Liver (tissue), 9 donors: Measurements from ENCODE around the gene SPRYD7. TPM values are rescaled to one million over a fixed set of nuclear protein-coding genes. Genes with fewer than 3 reads are reported as not detected.

ENCODE experiments used
- DNase-seq: peaks from one replicate; pipeline ENCODE4 v3.0.0-alpha.2; 2017; ENCODE audit warnings: low spot score
- H3K27ac ChIP-seq, 2 donors: one replicate each; pipeline ENCODE4 v1.7.0; 2013; ENCODE audit warnings: inconsistent platforms in 2 of 2, low read length in 2 of 2, control low read depth in 1 of 2, low read depth in 1 of 2, mild to moderate bottlenecking in 1 of 2
- H3K27me3 ChIP-seq, 4 donors: one replicate each; pipeline versions ENCODE4 v1.6.1 to v1.7.0; 2013; ENCODE audit warnings: low read length in 3 of 4, inconsistent platforms in 1 of 4, mild to moderate bottlenecking in 1 of 4, moderate library complexity in 1 of 4; ENCODE audit not compliant: control insufficient read depth in 4 of 4, insufficient read depth in 4 of 4
- H3K36me3 ChIP-seq, 4 donors: one replicate each; pipeline versions ENCODE4 v1.6.1 to v1.7.0; 2013; ENCODE audit warnings: low read length in 3 of 4, mild to moderate bottlenecking in 3 of 4, low read depth in 1 of 4, moderate library complexity in 1 of 4; ENCODE audit not compliant: control insufficient read depth in 4 of 4, insufficient read depth in 3 of 4
- H3K4me1 ChIP-seq, 4 donors: one replicate each; pipeline versions ENCODE4 v1.6.1 to v1.7.0; 2013; ENCODE audit warnings: low read length in 3 of 4, mild to moderate bottlenecking in 3 of 4, moderate library complexity in 1 of 4; ENCODE audit not compliant: control insufficient read depth in 4 of 4, insufficient read depth in 4 of 4
- H3K4me3 ChIP-seq, 3 donors: one replicate each; pipeline versions ENCODE4 v1.6.1 to v1.7.0; 2013; ENCODE audit warnings: low read length in 3 of 3, control low read depth in 1 of 3, low read depth in 1 of 3, mild to moderate bottlenecking in 1 of 3
- H3K9ac ChIP-seq, 2 donors: one replicate each; pipeline ENCODE4 v1.7.0; 2013; ENCODE audit warnings: low read length in 2 of 2, mild to moderate bottlenecking in 2 of 2, moderate library complexity in 2 of 2, control low read depth in 1 of 2, low read depth in 1 of 2
- H3K9me3 ChIP-seq, 4 donors: one replicate each; pipeline versions ENCODE4 v1.6.1 to v1.7.0; 2013; ENCODE audit warnings: low read length in 3 of 4; ENCODE audit not compliant: control insufficient read depth in 4 of 4
- ATF3 ChIP-seq: IDR thresholded peaks from 2 replicates; pipeline ENCODE4 v1.6.1; 2016; ENCODE audit warnings: antibody characterized with exemption
- EGR1 ChIP-seq, 2 donors: IDR thresholded peaks; 2 replicates each; pipeline ENCODE4 v1.6.1; 2016 to 2018; ENCODE audit warnings: antibody characterized with exemption in 2 of 2, low read depth in 2 of 2
- FOXA1 ChIP-seq: IDR thresholded peaks from 2 replicates; pipeline ENCODE4 v1.6.1; 2016; ENCODE audit warnings: antibody characterized with exemption
- FOXA2 ChIP-seq: IDR thresholded peaks from 2 replicates; pipeline ENCODE4 v1.6.1; 2016; ENCODE audit warnings: antibody characterized with exemption
- GABPA ChIP-seq, 2 donors: IDR thresholded peaks in 1 of 2; conservative IDR thresholded peaks in 1 of 2; 2 replicates each; pipeline ENCODE4 v1.6.1; 2016; ENCODE audit warnings: antibody characterized with exemption in 2 of 2, mild to moderate bottlenecking in 1 of 2, moderate library complexity in 1 of 2
- HNF4A ChIP-seq, 2 donors: conservative IDR thresholded peaks; 2 replicates each; pipeline ENCODE4 v1.6.1; 2016; ENCODE audit warnings: antibody characterized with exemption in 2 of 2, mild to moderate bottlenecking in 2 of 2
- HNF4G ChIP-seq: IDR thresholded peaks from 2 replicates; pipeline ENCODE4 v1.6.1; 2016; ENCODE audit warnings: antibody characterized with exemption
- JUND ChIP-seq, 2 donors: IDR thresholded peaks; 2 replicates each; pipeline ENCODE4 v1.6.1; 2016; ENCODE audit warnings: antibody characterized with exemption in 2 of 2
- MAX ChIP-seq: IDR thresholded peaks from 2 replicates; pipeline ENCODE4 v1.6.1; 2016; ENCODE audit warnings: antibody characterized with exemption
- NR2F2 ChIP-seq: IDR thresholded peaks from 2 replicates; pipeline ENCODE4 v1.6.1; 2016; ENCODE audit warnings: antibody characterized with exemption
- RAD21 ChIP-seq, 2 donors: IDR thresholded peaks; 2 replicates each; pipeline ENCODE4 v1.6.1; 2016; ENCODE audit warnings: antibody characterized with exemption in 2 of 2, mild to moderate bottlenecking in 2 of 2
- REST ChIP-seq: IDR thresholded peaks from 2 replicates; pipeline ENCODE4 v1.6.1; 2016; ENCODE audit warnings: antibody characterized with exemption, mild to moderate bottlenecking
- RXRA ChIP-seq, 2 donors: IDR thresholded peaks; 2 replicates each; pipeline ENCODE4 v1.6.1; 2017 to 2018; ENCODE audit warnings: antibody characterized with exemption in 2 of 2, mild to moderate bottlenecking in 1 of 2
- SP1 ChIP-seq: IDR thresholded peaks from 2 replicates; pipeline ENCODE4 v1.6.1; 2018; ENCODE audit warnings: antibody characterized with exemption, mild to moderate bottlenecking
- TAF1 ChIP-seq: conservative IDR thresholded peaks from 2 replicates; pipeline ENCODE4 v1.6.1; 2016; ENCODE audit warnings: antibody characterized with exemption, mild to moderate bottlenecking
- ZBTB33 ChIP-seq: IDR thresholded peaks from 2 replicates; pipeline ENCODE4 v1.6.1; 2016; ENCODE audit warnings: antibody characterized with exemption
- WGBS: extraction: QIAGEN DNeasy Blood & Tissue Kit; methylation state at CpG from one replicate; pipeline ENCODE4 v1.1.7; 2013; 5-methylcytosine and 5-hydroxymethylcytosine counted together
- polyA plus RNA-seq, 2 donors: library from polyadenylated mRNA; stranded (reverse) in 1 of 2; unstranded in 1 of 2; fragments of 200-250 nt in 1 of 2; fragments of >200 nt in 1 of 2; fragmentation: Nextera tagmentation in 1 of 2; extraction: Ambion mirVana in 1 of 2; gene quantifications; one replicate each; pipeline versions ENCODE4 v1.2.1 to v1.2.3, GENCODE V29; 2013 to 2015
- total RNA-seq, 2 donors: library from RNA; depleted of rRNA; stranded (reverse); fragments of >200 nt; gene quantifications; one replicate each; pipeline ENCODE4 v1.2.3, GENCODE V29; 2014
- donor health status: healthy.
- donor health status: healthy.
- donor health status: healthy.
- donor health status: healthy.
- donor health status: healthy.

SPRYD7 gene
- total and polyA plus RNA-seq, 4 donors = 3.7 to 10.1 (median 4.8) TPM

GRCh38 chr13:49958321-49958720 lies 22.2 kb upstream of the SPRYD7 start:
- H3K9me3 ChIP-seq = no peaks in the 10 kb centered on the region
- no peak overlapping the region for H3K9ac ChIP-seq
- H3K27ac ChIP-seq = no peak overlapping the region
- H3K4me3 ChIP-seq = no peak overlapping the region
- 92% methylated on average over 3 of the region's 3 CpGs for WGBS
- H3K36me3 ChIP-seq = no peaks in the 10 kb centered on the region
- no peaks in the 10 kb centered on the region for H3K27me3 ChIP-seq
- no peak for DNase-seq
- TF ChIP-seq RAD21 (IDR thresholded peaks at IDR 0.05) = no peak
- H3K4me1 ChIP-seq = peaks cover 0 to 2% (median under 1%) of the 10 kb centered on the region in 4 donors

- no peak overlapping the region for H3K4me3 ChIP-seq
Measured at GRCh38 chr13:49956131-49956530, 20.0 kb upstream of the SPRYD7 start.

More at GRCh38 chr13:49956131-49956530, 20.0 kb upstream of the SPRYD7 start:
- Histone ChIP-seq H3K4me1 (peaks cover 0 to 2% (median under 1%) of the 10 kb centered on the region in 4 donors), H3K27me3 (no peaks in the 10 kb centered on the region), H3K9me3 (no peaks in the 10 kb centered on the region), H3K27ac (no peak overlapping the region), H3K9ac (no peak overlapping the region), H3K36me3 (no peaks in the 10 kb centered on the region)
- no peak for DNase-seq
- TF ChIP-seq REST (no peak), HNF4G (no peak), JUND (IDR thresholded peaks at IDR 0.05) (no peak), ATF3 (no peak), NR2F2 (no peak), FOXA2 (no peak), EGR1 (IDR thresholded peaks at IDR 0.05; ENCODE audit: low read depth in 2 of 2) (no peak), TAF1 (no peak), SP1 (no peak), FOXA1 (no peak), ZBTB33 (no peak), HNF4A (conservative IDR thresholded peaks at IDR 0.05) (no peak), MAX (no peak), GABPA (IDR thresholded peaks at IDR 0.05 in 1 of 2, conservative IDR thresholded peaks at IDR 0.05 in 1 of 2) (no peak), RXRA (IDR thresholded peaks at IDR 0.05) (no peak)
- 89% methylated on average over 3 of the region's 3 CpGs for WGBS
